Left colon (tissue), 2 donors: ENCODE data around the gene DST. TPM values are rescaled to one million over a fixed set of nuclear protein-coding genes. Genes with fewer than 3 reads are reported as not detected.
A peak's percentile ranks its signal among the peaks of the same experiment; 100 is the strongest.

Experiments
- ATAC-seq: fragments of 200-7000 bp; cut with Tn5 transposase; one replicate; pipeline ENCODE4 v1.9.1; 2020; ENCODE audit warnings: mild to moderate bottlenecking, moderate library complexity
- DNase-seq, 2 donors: peaks; one replicate each; pipeline ENCODE4 v3.0.0-alpha.2; 2020
- intact Hi-C, 2 donors: fragments of 100-400 bp; cut with DNase I in 1 of 2; cut with micrococcal nuclease in 1 of 2; formaldehyde crosslinking; loops; one replicate each; pipeline versions ENCODE4 v1.11.2 to v1.14.0; 2022; cut with DNase I, micrococcal nuclease
- total RNA-seq, 2 donors: library from RNA; stranded (reverse); fragmentation: NEBNext Ultra II Directional; extraction: Animal tissue kit (Norgen Biotek cat#: 25700); gene quantifications; one replicate each; pipeline ENCODE4 v1.2.1, GENCODE V29; 2021
- donor health status: DM: no; HTN: no; CAD: no.
- donor health status: DM: yes; HTN: yes; CAD: no.

DST gene
- total RNA-seq, 2 donors from 2014 or later, result 179 to 332 TPM

DNA sequence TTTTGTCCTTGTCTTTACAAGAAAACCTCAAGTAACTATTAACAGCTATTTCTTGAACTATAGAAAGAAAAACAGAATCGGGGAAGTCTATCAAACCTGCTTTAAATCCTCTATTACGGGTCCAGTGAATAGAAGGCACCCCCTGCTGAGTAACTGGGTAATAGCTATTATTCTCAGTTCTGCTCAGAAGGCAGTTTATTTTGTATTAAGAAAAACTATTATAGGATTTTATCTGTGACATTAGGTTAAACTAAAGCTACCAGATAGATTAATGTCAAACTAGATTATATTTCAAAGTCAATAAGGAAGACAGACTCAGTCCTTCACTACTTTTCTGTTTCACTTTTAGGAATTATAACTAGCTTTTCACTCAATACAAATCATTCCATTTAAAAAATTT is 93.7 kb downstream of the DST start:
- intact Hi-C loops, result loop anchor here in 1 of 2 donors (5.0 kb wide), 1 partner anchor 177 kb away; no protein-coding TSS in a partner anchor
- ATAC-seq, result peak; percentile 29
- no peak for DNase-seq

DNA sequence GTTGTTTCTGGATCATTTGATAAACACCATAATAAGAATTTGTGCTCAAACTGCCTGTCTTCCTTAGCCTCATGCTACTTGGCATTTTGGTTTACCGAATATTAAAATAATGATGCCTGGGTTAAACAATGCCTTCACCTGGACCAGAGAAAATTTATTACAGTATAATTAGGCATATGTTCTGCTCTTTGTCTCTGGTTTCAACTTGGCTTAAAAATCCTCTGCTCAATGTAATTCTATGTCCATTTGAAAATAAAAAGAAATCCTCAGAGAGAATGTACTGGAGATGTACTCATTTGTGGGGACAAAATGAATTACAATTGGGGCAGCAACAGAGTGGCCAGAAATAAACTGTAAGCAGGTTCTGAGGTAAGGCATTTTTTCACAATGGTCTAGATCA is 95.0 kb downstream of the DST start:
- intact Hi-C loops, result loop anchor here in 1 of 2 donors (5.0 kb wide), 1 partner anchor 175 kb away; no protein-coding TSS in a partner anchor
- DNase-seq, result no peak
- ATAC-seq, result no peak

DNA sequence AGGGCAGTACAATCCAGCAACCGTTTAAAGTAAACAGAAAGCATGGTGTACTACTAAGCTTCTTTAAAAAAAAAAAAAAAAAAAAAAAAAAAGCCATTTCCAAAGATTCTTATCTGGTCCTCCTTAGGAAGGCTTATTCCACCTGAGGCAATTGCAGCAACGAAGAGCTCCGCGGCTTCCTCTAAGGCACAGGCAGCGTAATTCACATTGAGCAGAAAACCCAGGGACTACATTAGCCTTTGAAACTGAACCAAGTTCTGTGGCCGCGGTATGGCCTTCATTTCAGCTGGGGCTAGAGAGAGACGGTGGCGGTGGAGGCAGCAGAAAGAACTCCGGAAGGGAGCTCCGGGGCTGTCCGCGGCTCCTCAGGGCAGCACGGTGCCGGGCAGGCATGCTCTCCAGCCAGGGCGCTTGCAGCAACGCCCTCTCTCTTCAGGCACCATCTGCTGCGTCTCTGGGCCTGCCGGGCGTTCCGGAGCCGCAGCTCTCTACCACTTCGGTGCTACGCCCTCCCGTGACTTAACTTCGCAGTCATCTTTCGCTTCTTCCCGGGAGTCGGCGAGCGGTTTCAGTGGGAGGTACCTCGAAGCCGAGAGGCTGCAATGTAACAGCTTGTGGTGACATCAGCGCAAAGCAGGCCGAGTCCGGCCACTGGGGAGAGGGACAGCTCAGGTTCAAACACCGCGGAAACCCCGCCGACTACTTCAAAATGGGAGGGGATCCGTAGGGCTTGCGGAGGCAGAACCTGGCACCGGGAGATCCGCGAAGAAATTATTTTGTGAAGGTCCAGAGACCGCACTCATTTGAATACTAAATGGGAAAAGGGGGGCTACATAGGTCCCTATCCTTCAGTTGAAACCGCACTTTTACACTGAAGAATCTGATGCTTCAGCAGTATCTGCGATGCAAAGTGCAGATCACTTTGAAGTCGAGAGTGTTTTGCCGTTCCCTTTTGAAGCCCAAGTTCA is 100.0 kb downstream of the DST start:
- peak; percentile 89 to 97 for DNase-seq
- peak; percentile 90 for ATAC-seq
- intact Hi-C loops, result no loop called here

DNA sequence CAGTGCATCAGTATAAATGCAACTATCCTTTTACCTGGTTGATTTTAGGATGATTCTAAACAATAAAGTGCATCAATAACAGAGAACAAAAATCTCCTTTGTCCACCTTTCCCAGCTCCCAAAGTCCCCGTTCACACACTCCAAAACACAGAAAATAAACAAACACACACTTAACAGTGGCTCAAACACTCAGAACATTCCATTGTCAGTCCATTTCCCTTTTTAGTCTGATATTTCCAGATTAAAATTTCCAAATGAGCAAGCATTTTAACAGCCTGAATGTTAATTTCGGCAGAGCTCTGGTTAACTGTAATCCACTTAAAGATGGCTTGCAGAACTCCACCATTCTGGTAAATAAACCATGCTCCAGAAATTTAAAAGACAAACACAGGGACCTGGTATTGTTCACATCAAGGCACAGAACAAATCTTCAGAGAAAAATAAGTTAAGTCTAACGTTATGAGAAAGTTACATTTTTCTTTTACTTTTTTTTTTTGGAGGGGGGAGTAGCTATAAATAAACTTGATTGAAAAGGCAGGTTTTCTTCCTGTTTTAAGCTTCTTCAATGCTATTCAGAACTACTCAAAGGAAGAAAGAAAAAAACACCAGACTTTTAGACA is 100.8 kb downstream of the DST start:
- no peak for ATAC-seq
- intact Hi-C loops, result no loop called here
- no peak for DNase-seq

DNA sequence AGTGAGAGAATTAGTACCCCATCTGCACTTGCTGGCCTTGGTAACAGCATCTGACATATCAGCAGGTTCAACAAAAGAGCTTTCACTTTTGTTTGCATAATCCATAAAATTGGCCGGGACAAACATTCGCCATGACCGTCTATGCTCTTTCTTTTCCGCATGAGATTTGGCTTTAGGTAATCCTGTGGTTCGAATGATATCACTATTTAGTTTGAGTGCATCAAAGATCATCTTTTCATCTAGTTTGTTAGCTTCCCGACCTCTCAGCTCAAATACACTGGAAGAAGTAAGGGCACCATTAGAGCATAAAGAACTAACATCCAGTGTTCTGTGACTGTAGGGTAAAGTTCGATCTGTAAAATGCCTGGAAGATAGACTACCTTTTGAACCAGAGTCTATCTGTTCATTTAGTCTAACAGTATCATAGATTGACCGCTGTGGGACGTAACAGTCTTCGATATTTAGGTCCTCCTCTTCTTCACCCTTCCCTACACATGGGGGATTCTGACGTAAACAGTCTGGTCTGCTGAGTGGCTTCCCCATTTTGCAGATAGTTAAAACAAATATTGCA is 101.6 kb downstream of the DST start:
- peak; percentile 49 for ATAC-seq
- intact Hi-C loops, result no loop called here
- DNase-seq, result no peak

DNA sequence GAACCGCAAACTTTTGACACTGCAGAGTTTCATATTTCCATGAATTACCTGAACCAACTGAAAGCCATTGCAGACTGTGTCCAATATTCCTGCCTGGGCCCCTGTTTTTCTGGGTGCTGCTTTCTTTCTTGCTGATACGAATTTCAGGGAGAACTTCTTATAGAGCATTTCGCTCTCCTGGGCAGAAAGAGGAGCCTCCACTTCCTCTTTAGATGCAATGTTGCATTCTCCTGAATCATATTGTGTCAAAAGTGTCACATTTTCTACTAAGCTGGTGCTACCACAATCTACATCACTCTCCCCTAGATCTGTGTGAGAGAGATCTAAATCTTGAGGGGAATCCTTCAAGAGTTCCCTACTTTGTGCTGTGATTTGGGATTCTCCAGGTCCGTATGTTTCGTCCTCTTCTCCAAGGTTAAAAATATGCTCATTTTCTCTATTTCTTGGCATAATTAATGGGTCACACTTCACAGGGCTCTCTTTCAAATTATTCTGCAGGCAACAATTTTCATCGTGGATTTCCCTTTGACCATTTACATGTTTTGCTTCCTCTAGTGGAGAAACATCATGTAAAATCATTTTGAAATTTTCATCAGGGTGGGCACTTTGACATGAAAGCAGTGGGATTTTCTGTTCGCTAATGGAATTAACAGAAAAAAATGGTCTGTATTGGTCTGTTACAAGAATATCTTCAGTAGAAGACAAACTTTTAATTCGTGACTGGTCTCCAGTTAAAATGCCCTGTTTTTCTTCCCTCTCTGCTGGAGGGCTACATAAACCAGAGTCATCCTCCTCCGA is 102.3 kb downstream of the DST start:
- intact Hi-C loops, result no loop called here
- no peak for DNase-seq
- ATAC-seq, result no peak

DNA sequence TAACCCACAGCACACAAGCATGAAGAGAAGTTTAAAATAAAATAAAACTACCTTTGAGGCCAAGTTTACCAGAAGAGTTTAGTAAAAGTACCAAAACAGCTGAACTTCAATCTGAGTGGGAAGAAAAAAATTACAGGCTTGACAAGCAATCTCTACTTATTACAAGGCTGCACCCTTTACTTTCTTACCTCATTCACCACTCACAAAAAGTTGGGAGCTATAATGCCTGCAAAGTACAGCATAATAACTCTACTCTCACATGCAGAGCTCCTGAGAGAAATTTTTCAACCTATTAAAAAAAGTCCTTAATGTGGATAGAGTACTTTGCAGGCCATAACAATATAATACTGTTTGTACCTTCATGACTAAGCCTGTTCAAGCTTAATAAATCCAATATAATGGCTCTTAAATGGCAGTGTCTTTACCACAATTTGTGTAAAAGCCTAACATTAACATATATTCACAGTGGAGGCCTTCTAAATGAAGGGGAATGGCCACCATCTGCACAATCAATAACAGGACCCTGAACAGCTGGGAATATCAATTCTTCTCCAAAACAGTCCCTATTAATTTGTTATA is 103.1 kb downstream of the DST start:
- ATAC-seq (no peak), DNase-seq (no peak)
- intact Hi-C loops, result no loop called here

DNA sequence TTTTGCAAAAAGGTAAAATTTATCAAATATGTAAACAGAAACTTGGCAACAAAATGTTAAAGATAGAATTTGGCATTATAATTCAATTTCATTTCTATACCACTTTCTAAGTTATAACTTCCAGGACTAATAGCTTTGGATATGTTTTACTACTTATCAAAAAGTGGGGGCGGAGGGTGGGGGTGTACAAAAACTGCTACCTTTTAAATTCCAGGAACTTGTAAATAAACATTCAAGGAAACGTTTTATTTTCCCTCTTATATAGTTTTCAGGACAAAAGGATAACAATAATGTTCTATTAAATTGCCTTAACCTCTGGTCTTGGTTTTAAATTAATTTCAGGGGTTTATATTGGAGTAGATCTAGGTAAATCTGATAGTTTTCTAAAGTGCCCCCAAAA is 103.8 kb downstream of the DST start:
- ATAC-seq, result no peak
- DNase-seq, result no peak
- intact Hi-C loops, result no loop called here

DNA sequence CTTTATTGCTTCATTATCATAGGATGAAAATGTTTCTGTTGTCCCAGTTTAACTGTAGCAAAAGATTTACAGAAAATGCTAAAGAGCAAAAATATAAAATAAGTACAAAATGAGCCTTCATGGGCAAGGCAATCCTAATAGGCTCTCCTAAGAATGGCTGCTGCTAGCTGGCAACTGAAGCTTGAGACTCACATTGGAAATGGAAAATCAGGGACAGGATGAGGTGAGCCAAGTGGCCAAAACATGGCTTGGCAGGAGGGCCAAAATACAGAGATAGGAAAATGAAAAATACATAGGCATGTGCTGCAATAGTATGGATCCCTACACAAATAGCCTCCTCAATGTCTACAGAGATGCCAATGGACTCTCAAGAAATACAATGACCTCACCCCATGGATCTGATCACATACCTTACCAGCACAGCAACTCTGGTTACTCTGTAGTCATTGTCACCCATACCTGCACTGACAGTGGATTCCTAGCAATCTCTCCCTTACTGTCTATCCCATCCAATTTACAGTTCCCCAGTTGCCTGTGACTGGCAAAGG is 105.4 kb downstream of the DST start:
- ATAC-seq (no peak), DNase-seq (no peak)
- intact Hi-C loops, result no loop called here

DNA sequence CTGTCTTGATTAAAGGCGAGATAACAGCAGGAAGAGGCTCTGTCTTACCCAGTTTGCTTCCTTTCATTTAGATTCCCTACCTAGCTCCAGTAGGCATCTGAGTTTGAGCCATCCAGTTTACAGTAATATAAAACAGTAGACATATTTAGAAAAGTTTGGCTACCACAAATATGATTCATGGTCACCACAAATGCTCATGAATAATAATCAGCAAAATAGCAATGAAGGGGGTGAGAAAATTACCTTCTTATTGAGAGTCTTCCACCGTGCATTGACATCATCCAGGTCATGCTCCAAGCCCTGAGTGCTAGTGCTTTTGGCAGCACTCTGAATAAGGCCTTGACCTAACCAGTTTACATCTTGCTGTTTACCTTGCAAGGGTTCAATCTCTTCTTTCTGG is 106.2 kb downstream of the DST start:
- intact Hi-C loops, result no loop called here
- ATAC-seq, result no peak
- no peak for DNase-seq

DNA sequence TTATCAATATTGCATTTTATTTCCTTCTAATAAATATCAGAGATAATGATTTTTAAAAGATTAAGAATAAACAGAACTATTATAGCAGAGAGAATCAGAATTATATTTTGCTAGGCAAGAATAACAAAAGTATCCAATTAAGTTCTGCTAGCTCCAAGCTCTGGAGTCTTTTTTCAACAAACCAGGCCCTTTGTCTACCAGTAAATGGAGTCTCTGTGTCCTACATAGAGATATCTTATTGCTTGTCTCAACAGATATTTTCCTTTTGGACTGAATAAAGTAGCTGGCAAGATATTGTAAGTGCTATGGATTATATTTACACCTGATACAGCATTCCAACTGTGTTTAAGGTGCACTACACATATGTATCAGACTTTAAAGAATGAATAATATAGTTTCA is 107.1 kb downstream of the DST start:
- ATAC-seq (no peak), DNase-seq (no peak)
- intact Hi-C loops, result no loop called here

DNA sequence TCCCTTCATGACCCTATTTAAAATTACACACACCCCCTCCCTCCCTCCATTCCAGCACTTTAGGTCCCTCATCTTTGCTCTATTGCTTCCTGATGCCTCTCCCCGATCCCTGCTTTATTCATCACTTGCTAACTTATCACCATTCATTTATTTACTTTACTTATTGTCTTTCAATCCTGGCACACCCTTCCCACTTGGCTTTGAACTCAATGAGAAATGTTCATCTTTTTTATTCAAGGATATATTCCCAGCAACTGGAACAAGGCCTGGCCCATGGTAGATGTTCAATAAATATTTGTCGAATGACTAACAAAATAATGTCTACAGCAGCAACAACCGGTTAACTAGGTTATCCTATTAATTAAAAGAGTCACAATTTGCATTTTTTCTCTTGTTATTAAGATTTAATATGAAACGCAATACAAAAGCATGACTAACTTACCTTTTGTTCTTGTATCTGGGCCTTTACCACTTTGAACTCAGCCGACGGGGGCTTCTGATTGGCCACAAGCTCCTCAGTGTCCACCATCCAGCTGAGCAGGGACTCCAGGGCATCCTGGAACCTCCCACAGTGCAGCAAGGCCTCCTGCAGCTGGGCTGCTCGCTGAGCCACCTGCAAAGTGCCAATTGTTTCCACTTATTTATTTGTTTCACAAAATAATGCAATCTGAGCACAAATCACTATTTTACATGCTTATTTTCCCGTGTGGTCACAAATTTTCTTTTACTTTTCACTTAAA is 107.8 kb downstream of the DST start:
- intact Hi-C loops, result no loop called here
- ATAC-seq, result peak; percentile 40
- no peak for DNase-seq

DNA sequence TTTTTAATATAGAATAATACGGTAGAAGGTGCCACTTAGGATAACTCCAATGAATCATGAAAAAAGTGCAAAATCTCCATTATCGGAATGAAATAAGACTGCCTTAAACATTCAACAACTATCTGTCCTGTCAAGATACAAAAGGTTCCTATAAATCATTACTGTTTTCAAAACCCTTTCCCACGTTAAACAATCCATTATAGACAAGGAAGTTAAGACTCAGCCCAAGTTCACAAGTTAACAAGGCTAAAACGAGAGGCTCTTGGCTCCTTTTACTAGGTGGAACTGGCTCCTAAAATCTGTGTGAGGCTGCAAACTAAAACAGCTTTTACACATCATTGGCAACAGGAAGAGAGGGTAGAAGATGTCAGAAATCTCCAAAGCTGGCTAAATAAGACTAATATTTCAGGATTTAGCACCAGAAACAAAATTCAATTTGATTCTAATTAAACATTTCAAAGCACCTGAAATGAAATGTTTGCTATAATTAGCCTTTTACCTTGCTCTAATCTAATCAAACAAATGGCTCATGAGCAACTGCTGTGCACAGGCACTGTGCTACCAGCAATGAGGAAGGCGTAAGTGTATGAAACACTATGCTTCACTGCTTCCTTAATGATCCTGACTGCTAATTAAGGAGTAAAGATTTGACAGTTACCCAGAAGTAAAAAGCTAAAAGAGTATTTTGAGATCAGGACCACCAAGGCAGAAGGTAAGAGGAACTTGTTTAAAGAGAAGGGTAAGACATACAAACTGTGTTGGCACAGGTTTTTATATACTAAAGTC is 109.7 kb downstream of the DST start:
- ATAC-seq (peak; percentile 37), DNase-seq (no peak)
- intact Hi-C loops, result no loop called here

DNA sequence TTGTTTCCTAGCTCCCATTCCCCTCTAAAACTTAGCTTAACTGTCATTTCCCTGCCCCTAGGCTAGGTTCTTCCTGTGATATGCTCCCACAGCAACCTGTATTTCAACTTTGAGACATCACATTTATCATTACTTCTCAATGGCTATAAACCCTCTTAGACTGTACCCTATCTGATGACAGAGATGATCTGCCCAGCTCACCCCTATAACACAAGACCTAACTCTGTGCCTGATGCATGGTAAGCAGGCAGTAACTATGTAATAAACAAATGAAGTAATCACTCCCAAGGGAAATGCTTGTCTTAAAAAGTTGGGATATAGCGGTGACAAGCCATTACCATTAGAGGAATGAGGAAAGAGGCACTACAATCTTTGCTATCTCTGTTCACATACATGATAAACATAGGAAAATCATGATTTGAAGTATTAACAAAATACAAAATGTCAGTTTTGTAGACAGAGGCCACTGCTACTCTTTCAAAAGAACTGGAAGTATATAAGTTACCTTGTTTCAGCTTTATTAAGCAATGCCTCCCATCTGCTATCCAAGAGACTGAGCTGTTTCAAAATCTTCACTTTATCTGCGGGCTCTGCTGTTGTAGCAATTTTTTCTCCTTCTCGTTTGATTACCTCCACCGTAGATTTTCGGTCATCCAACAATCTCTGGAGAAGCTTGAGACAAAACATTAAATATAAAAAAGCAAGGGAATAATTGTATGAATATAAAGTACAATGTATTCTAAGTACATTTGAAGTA is 110.7 kb downstream of the DST start:
- DNase-seq (no peak), ATAC-seq (no peak)
- intact Hi-C loops, result no loop called here

DNA sequence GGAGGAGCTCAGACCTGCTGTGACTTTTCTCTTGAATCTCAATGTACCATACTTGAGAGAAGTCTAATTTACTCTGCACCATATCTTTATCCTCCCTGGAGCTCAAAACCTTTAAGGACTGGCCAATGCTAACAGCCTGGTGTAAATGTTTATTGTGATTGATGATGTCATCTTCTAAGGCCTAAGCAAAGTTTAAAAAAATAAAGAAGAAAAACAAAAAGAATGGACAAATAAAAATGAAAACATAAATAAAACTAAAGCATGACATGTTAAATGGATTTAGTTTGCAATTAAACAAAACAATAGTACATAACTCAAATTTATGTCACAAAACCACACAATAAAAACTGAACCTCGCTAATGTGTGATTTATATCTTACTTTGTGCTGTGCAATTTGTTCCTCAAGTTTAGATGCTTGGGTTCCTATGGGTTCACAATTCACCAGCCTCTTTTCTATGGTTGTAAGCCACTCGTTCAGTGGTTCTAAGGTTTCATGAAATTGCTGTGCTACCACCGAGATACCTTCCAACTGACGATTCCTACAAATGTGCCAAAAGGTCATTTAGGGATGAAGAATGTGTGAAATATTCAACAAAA is 113.0 kb downstream of the DST start:
- intact Hi-C loops, result no loop called here
- no peak for DNase-seq

DNA sequence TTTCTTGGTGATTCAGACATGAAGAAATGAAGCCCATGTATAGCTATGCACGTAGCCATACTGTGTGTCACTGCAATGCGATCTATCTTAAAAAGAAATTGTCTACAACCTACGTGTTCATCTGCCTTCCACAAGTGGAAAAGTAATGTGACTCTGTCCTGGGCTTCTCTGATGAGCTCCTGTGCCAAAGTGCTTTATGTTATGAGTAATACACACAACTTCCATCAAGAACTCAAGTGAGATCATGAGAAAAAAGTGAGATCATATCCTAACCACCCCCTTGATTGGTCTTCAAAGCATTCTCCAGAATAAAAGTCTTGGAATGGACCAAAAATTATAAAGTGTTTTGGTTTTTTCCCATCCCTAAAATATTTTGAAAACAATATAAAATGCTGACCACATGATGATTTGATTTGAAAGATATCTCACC is 114.3 kb downstream of the DST start:
- intact Hi-C loops, result no loop called here
- DNase-seq (no peak), ATAC-seq (no peak)

More for the DNA sequence above, 113.0 kb downstream of the DST start:
- ATAC-seq, result no peak
